K562 (cell line): Measurements from ENCODE around the gene MLX. TPM values are rescaled to one million over a fixed set of nuclear protein-coding genes. Genes with fewer than 3 reads are reported as not detected.

Source experiments
- CUX1 ChIP-seq: fragments of 200-800 bp; sonication (Bioruptor generic); IDR thresholded peaks from 2 replicates; pipeline ENCODE4 v1.6.1; 2016; ENCODE audit warnings: missing genetic modification characterization, missing compliant biosample characterization
- EHMT2 ChIP-seq: fragments of 450-650 bp; IDR thresholded peaks from 2 replicates; pipeline ENCODE4 v1.6.1; 2018; ENCODE audit warnings: antibody characterized with exemption
- ETS2 ChIP-seq: IDR thresholded peaks from 2 replicates; pipeline ENCODE4 v1.6.1; 2016; ENCODE audit warnings: borderline replicate concordance, missing genetic modification characterization, mild to moderate bottlenecking, moderate library complexity, missing compliant biosample characterization; ENCODE audit not compliant: poor library complexity, severe bottlenecking
- GTF3C2 ChIP-seq: IDR thresholded peaks from 3 replicates; pipeline ENCODE4 v1.6.1; 2011; ENCODE audit warnings: borderline replicate concordance, mild to moderate bottlenecking, moderate library complexity; ENCODE audit not compliant: insufficient read length; ENCODE audit errors: extremely low read depth
- L3MBTL2 ChIP-seq: fragments of 450-650 bp; IDR thresholded peaks from 2 replicates; pipeline ENCODE4 v1.6.1; 2016; ENCODE audit warnings: mild to moderate bottlenecking, moderate library complexity
- MTA3 ChIP-seq: fragments of 450-650 bp; formaldehyde crosslinking; IDR thresholded peaks from 2 replicates; pipeline ENCODE4 v1.6.1; 2017; ENCODE audit warnings: mild to moderate bottlenecking, borderline replicate concordance
- NBN ChIP-seq: fragments of 450-650 bp; IDR thresholded peaks from 2 replicates; pipeline ENCODE4 v1.6.1; 2016; ENCODE audit warnings: low read depth, mild to moderate bottlenecking
- NKRF ChIP-seq: fragments of 450-650 bp; IDR thresholded peaks from 2 replicates; pipeline ENCODE4 v1.6.1; 2016; ENCODE audit warnings: borderline replicate concordance
- PATZ1 ChIP-seq: fragments of 250-450 bp; sonication (Bioruptor Pico); IDR thresholded peaks from 2 replicates; pipeline ENCODE4 v1.5.0; 2020; ENCODE audit warnings: mild to moderate bottlenecking, borderline replicate concordance
- ZBTB7A ChIP-seq: IDR thresholded peaks from 2 replicates; pipeline ENCODE4 v1.6.1; 2011; ENCODE audit warnings: low read depth, mild to moderate bottlenecking, low read length, moderate library complexity, borderline replicate concordance; ENCODE audit not compliant: control insufficient read depth
- ZNF707 ChIP-seq: fragments of 250-450 bp; sonication (Bioruptor Pico); conservative IDR thresholded peaks from 2 replicates; pipeline ENCODE4 v1.8.0; 2022; ENCODE audit warnings: inconsistent platforms, mild to moderate bottlenecking, moderate library complexity
- ZSCAN29 ChIP-seq: fragments of 450-650 bp; IDR thresholded peaks from 2 replicates; pipeline ENCODE4 v1.6.1; 2017
- polyA plus RNA-seq, 8 experiments: library from polyadenylated mRNA; depleted of rRNA in 4 of 8; stranded (reverse) in 5 of 8; unstranded in 3 of 8; fragments of >200 nt; fragmentation: Nextera tagmentation in 2 of 8; fragmentation: Illumina TruSeq in 1 of 8; extraction: Ambion mirVana in 2 of 8; extraction: Trizol in 1 of 8; gene quantifications; 2 replicates each; pipeline versions ENCODE4 v1.2.1 to v1.2.3, GENCODE V29; 2011 to 2014; ENCODE audit warnings: inconsistent platforms in 1 of 8, missing spikeins in 1 of 8
- total RNA-seq, 7 experiments: library from RNA; depleted of rRNA in 6 of 7; stranded (reverse); fragments of >200 nt in 6 of 7; fragmentation: Illumina TruSeq in 2 of 7; extraction: Trizol in 2 of 7; gene quantifications; 2 replicates each; pipeline versions ENCODE4 v1.2.1 to v1.2.3, GENCODE V29; 2011 to 2021; ENCODE audit warnings: low replicate concordance in 1 of 7

The MLX gene
- total and polyA plus RNA-seq, 9 of the 15 experiments (the other 6 are each of a cell fraction or from before 2014, with no cell fraction given) = 42.9 to 100 (median 58.9) TPM

- TF ChIP-seq CUX1 (CRISPR knock-in tag) = no peak
- peak; percentile 38; the same call in 1 of the 2 replicates for TF ChIP-seq ZBTB7A
- TF ChIP-seq MTA3 = peak; percentile 51; the same call in 1 of the 2 replicates
- no peak for TF ChIP-seq GTF3C2
- TF ChIP-seq ZSCAN29 = no peak
- no peak for TF ChIP-seq PATZ1 (CRISPR knock-in tag)
- TF ChIP-seq L3MBTL2 = peak; percentile 84
- TF ChIP-seq NBN = no peak; the same call in 1 of the 2 replicates
- TF ChIP-seq ZNF707 (CRISPR knock-in tag) = no peak
- TF ChIP-seq EHMT2 = no peak
- no peak for TF ChIP-seq NKRF
- TF ChIP-seq ETS2 (tag) = no peak
Observed at GRCh38 chr17:42531455-42532354, 35.2 kb upstream of the MLX start (continued).
